Natural killer cell (primary cell): Measurements from ENCODE around the gene MISP3. TPM values are rescaled to one million over a fixed set of nuclear protein-coding genes. Genes with fewer than 3 reads are reported as not detected.

Experiments used
- ATAC-seq, 3 donors: fragments of 150-1000 bp in 2 of 3; fragments of 200-7000 bp in 1 of 3; cut with Tn5 transposase; 1 replicate in 1 of 3; 2 replicates in 2 of 3; pipeline ENCODE4 v1.10.0; 2021; ENCODE audit warnings: mild to moderate bottlenecking in 2 of 3, moderate library complexity in 2 of 3
- DNase-seq, 2 donors: peaks; one replicate each; pipeline versions ENCODE4 v3.0.0 to v3.0.0-alpha.2; 2013 to 2021; ENCODE audit warnings: mixed read lengths in 1 of 2
- H3K27ac ChIP-seq: one replicate; pipeline ENCODE4 v1.5.1; 2013; ENCODE audit warnings: mild to moderate bottlenecking, low read length
- H3K27me3 ChIP-seq: one replicate; pipeline ENCODE4 v1.6.1; 2013; ENCODE audit warnings: low read length; ENCODE audit not compliant: control insufficient read depth, insufficient read depth
- H3K36me3 ChIP-seq: one replicate; pipeline ENCODE4 v1.6.1; 2013; ENCODE audit warnings: low read length; ENCODE audit not compliant: control insufficient read depth, insufficient read depth
- H3K4me1 ChIP-seq: one replicate; pipeline ENCODE4 v1.6.1; 2013; ENCODE audit warnings: low read length; ENCODE audit not compliant: control insufficient read depth, insufficient read depth
- H3K4me3 ChIP-seq: one replicate; pipeline ENCODE4 v1.5.1; 2013; ENCODE audit warnings: low read length
- H3K9me3 ChIP-seq: one replicate; pipeline ENCODE4 v1.6.1; 2013; ENCODE audit warnings: low read length; ENCODE audit not compliant: control insufficient read depth, insufficient read depth
- H3K27ac Mint-ChIP-seq, 2 donors: one replicate each; pipeline ENCODE4 v1.8.0; 2022; ENCODE audit warnings: mild to moderate bottlenecking in 2 of 2, mixed read lengths in 2 of 2, moderate library complexity in 1 of 2
- H3K27me3 Mint-ChIP-seq, 2 donors: one replicate each; pipeline ENCODE4 v1.8.0; 2022; ENCODE audit warnings: low read depth in 2 of 2, mixed read lengths in 2 of 2
- H3K36me3 Mint-ChIP-seq: one replicate; pipeline ENCODE4 v1.8.0; 2022; ENCODE audit warnings: mixed read lengths
- H3K4me1 Mint-ChIP-seq, 2 donors: one replicate each; pipeline ENCODE4 v1.8.0; 2022; ENCODE audit warnings: mixed read lengths in 2 of 2
- H3K4me3 Mint-ChIP-seq: one replicate; pipeline ENCODE4 v1.8.0; 2022; ENCODE audit warnings: mild to moderate bottlenecking, moderate library complexity, mixed read lengths
- H3K9me3 Mint-ChIP-seq, 2 donors: one replicate each; pipeline ENCODE4 v1.8.0; 2022; ENCODE audit warnings: mixed read lengths in 2 of 2
- CTCF ChIP-seq: fragments of 200-600 bp; IDR thresholded peaks from one replicate; pipeline ENCODE4 v1.8.0; 2022; ENCODE audit warnings: antibody characterized with exemption
- WGBS: methylation state at CpG from one replicate; pipeline ENCODE4 v1.1.7; 2013; ENCODE audit warnings: missing lambda C conversion rate; ENCODE audit not compliant: insufficient coverage; 5-methylcytosine and 5-hydroxymethylcytosine counted together
- intact Hi-C: fragments of 100-400 bp; cut with micrococcal nuclease; formaldehyde crosslinking; loops from one replicate; pipeline ENCODE4 v1.14.2; 2022
- total RNA-seq, 4 donors: library from RNA; stranded (reverse); fragments of 120-200 nt in 1 of 4; gene quantifications; one replicate each; pipeline versions ENCODE4 v1.2.3 to v1.2.4, GENCODE V29; 2013 to 2022

The MISP3 gene
- total RNA-seq, 3 donors from 2014 or later (not counting 1 experiment from before 2014, with no cell fraction given) = 2.4 to 4.1 (median 2.4) TPM

- peaks cover 12% of the 10 kb centered on the region for H3K4me1 ChIP-seq
- no peak for TF ChIP-seq CTCF
- ATAC-seq = no peak
- 83% methylated on average over 7 of the region's 7 CpGs for WGBS
- no peak for DNase-seq
- intact Hi-C loops = no loop called here
- Mint-ChIP-seq H3K4me3 (no peak overlapping the region), H3K27me3 (peaks cover 17 to 29% of the 10 kb centered on the region in 2 donors), H3K9me3 (no peaks in the 10 kb centered on the region), H3K27ac (no peak overlapping the region), H3K4me1 (peaks cover 8 to 9% of the 10 kb centered on the region in 2 donors), H3K36me3 (no peaks in the 10 kb centered on the region)
- H3K4me3 ChIP-seq = no peak overlapping the region
- H3K27me3 ChIP-seq = peaks cover 15% of the 10 kb centered on the region
- no peaks in the 10 kb centered on the region for H3K9me3 ChIP-seq
- no peak overlapping the region for H3K27ac ChIP-seq
- H3K36me3 ChIP-seq = no peaks in the 10 kb centered on the region
These were observed 9.5 kb upstream of the MISP3 start for GRCh38 chr19:14063105-14063504.

GRCh38 chr19:14066134-14066533, 6.5 kb upstream of the MISP3 start:
- no peak for DNase-seq
- intact Hi-C loops = no loop called here
- no peaks in the 10 kb centered on the region for H3K9me3 Mint-ChIP-seq
- WGBS = 61% methylated on average over 2 of the region's 2 CpGs
- H3K4me1 Mint-ChIP-seq = no peaks in the 10 kb centered on the region
- no peak overlapping the region for H3K27ac Mint-ChIP-seq
- H3K27ac ChIP-seq = no peak overlapping the region
- H3K4me3 ChIP-seq = no peak overlapping the region
- peaks cover 2% of the 10 kb centered on the region for H3K27me3 ChIP-seq
- no peaks in the 10 kb centered on the region for H3K4me1 ChIP-seq
- H3K9me3 ChIP-seq = no peaks in the 10 kb centered on the region
- H3K27me3 Mint-ChIP-seq = peaks cover 0 to 9% of the 10 kb centered on the region in 2 donors
- no peaks in the 10 kb centered on the region for H3K36me3 Mint-ChIP-seq
- TF ChIP-seq CTCF = no peak
- no peak overlapping the region for H3K4me3 Mint-ChIP-seq
- no peak for ATAC-seq
- no peaks in the 10 kb centered on the region for H3K36me3 ChIP-seq

DNA sequence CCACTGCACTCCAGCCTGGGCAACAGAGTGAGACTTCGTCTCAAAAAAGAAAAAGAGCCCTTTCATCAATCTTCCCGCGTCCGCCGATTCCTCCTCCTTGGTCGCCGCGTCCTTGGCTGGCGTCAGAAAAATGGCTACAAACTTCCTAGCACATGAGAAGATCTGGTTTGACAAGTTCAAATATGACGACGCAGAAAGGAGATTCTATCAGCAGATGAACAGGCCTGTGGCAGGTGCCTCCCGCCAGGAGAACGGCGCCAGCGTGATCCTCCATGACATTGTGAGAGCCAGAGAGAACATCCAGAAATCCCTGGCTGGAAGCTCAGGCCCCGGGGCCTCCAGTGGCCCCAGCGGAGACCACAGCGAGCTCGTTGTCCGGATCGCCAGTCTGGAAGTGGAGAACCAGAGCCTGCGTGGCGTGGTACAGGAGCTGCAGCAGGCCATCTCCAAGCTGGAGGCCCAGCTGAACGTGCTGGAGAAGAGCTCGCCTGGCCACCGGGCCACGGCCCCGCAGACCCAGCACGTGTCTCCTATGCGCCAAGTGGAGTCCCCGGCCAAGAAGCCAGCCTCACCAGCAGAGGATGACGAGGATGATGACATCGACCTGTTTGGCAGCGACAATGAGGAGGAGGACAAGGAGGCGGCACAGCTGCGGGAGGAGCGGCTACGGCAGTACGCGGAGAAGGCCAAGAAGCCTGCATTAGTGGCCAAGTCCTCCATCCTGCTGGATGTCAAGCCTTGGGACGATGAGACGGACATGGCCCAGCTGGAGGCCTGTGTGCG, 2.1 kb upstream of the MISP3 start:
- Mint-ChIP-seq H3K4me1 (peaks cover 15 to 25% of the 10 kb centered on the region in 2 donors), H3K4me3 (peak overlapping the region; percentile 65), H3K9me3 (no peaks in the 10 kb centered on the region), H3K27me3 (peaks cover 0 to 4% of the 10 kb centered on the region in 2 donors), H3K36me3 (no peaks in the 10 kb centered on the region), H3K27ac (no peak overlapping the region)
- 97% methylated on average over 43 of the region's 43 CpGs for WGBS
- Histone ChIP-seq H3K27me3 (peaks cover 6% of the 10 kb centered on the region), H3K36me3 (no peaks in the 10 kb centered on the region), H3K27ac (no peak overlapping the region), H3K4me3 (no peak overlapping the region), H3K9me3 (no peaks in the 10 kb centered on the region), H3K4me1 (peaks cover 34% of the 10 kb centered on the region)
- intact Hi-C loops = no loop called here
- no peak for ATAC-seq
- no peak for TF ChIP-seq CTCF
- DNase-seq = no peak
